HG03135 (cell line): ENCODE results near the gene IL17RD.

Source experiments
- ATAC-seq: cut with Tn5 transposase; IDR thresholded peaks from one replicate; pipeline ENCODE4 v1.9.1; 2021; ENCODE audit warnings: mild to moderate bottlenecking, moderate library complexity; ENCODE audit not compliant: unreplicated experiment

The IL17RD gene

DNA sequence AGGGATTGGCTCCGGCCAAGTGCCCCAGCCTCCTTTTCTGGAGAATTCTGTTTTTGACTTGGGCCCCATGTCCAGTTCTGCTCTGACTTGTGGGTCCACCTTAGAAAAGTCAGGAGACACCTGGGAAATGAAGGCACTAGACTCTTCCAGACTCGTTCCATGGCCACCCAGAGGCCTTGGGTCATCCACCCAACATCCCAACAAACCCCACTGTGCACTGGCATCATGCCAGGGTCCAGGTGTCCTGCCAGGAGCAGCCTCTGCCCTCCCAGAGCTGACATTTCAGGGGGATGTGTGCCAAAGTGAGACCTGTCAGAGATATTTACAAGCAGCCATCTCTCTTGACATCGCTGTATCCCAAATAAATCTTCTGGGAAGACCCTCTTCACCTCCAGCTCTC lies 91.5 kb downstream of the IL17RD start:
- ATAC-seq = no peak

DNA sequence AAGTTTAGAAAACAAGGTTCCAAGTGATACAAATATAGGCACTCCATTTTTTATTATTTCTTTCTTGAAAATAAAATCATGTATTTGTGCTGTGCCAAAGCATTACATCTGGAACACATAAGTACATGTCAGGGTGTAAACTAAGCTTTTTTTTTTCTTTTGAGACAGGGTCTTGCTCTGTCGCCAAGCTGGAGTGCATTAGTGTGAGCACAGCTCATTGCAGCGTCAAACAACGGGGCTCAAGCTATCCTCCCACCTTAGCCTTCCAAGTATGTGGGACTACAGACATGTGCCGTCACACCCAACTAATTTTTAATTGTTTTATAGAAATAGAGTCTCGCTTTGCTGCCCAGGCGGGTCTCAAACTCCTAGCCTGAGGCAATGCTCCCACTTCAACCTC lies 95.7 kb downstream of the IL17RD start:
- ATAC-seq = no peak

DNA sequence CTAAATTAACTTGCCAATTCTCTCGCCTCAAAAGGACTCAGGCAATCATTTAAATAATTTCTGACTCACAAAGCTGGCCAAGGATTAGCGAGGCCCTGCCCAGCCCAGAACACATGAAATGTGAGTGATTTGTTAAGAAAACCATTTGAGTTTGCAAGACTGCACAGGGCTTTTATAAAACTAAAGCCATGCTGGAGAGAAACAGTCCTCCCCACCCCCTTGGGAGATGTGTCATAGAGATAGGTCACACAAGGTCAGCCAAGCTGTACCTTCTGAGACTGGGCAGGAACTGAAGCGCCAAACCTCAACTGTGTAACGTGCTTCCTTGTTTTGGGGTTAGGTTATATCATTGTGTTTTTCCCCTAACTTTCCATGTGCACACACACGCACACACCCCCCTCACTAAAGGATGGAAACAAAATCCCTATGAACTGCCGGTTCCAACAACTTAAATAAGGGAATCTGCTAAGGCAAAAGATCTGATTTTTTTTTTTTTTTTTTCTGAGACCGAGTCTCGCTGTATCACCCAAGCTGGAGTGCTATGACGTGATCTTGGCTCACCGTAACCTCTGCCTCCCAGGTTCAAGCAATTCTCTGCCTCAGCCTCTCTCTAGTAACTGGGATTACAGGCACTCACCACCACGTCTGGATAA lies 96.6 kb downstream of the IL17RD start:
- peak; percentile 97 for ATAC-seq

DNA sequence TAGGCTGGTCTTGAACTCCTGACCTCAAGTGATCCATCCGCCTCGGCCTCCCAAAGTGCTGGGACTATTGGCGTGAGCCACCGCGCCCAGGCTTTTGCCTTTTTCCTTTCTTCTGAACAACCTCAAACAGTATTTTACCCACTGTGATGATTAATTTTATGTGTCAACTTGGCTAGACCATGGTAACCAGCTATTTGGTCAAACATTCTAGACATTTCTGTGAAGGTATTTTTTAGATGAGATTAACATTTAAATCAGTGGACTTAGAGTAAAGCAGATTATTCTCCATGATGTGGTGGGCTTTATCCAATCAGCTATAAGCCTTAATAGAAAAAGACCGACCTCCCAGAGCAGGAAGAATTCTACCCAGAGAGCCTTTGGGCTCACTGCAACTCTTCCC lies 98.7 kb downstream of the IL17RD start:
- no peak for ATAC-seq

DNA sequence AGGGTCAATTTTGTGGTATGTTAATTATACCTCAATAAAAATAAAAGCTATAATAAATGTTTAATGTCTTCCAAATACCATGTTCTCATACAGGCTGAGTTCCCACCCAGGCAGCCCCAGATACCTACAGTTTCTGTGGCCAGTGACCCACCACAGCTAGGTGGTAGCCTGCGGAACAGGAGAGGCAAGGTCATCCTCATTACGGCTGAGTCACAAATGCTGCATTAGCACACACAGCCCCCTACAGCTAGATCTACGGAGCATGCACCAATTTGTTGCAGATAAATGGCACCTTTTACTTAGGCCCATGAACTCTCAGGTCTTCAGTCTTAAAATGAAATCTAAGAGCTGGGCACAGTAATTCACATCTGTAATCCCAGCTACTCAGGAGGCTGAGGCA lies 99.6 kb downstream of the IL17RD start:
- no peak for ATAC-seq

DNA sequence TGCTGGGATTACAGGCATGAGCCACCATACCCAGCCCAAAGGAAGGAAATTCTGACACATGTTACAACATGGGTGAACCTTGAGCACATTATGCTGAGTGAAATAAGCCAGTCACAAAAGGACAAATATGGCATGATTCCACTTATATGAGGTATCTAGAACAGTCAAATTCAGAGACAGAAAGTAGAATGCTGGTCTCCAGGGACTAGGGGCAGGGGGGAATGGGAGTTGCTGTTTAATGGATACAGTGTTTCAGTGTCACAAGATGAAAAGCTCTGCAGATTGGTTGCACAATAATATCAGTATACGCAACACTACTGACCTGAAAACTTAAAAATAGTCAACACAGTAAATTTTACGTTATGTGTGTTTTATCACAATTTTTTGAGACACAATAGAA lies 100.6 kb downstream of the IL17RD start:
- no peak for ATAC-seq

DNA sequence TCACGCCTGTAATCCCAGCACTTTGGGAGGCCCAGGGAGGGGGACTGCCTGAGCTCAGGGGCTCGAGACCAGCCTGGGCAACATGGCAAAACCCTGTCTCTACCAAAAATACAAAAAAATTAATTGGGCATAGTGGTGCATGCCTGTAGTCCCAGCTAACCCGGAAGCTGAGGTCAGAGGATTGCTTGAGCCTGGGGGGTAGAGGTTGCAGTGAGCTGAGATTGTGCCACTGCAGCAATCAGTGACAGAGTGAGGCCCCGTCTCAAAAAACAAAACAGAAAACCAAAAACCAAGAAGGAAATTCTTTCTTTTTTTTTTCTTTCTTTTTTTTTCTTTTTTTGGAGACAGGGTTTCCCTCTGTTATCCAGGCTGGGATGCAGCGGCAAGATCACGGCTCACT lies 101.2 kb downstream of the IL17RD start:
- ATAC-seq = no peak

DNA sequence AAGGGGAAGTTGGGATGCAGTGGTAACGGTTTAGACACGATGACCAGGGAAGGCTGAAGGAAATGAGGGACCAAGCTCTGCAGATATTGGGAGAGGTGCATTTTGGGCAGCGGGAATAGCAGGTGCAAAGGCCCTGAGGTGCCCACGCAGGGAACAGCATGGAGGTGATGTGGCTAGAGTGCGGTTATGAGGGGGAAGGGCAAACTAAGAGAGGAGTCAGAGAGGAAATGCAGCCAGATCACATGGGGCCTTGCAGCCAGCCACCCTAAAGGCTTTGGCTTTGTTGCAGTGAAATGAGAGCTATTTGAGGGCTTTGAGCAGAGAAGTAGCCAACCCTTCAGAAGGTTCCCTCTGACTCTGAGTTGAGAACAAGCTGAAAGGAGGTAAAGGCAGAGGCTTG lies 102.1 kb downstream of the IL17RD start:
- ATAC-seq = no peak

DNA sequence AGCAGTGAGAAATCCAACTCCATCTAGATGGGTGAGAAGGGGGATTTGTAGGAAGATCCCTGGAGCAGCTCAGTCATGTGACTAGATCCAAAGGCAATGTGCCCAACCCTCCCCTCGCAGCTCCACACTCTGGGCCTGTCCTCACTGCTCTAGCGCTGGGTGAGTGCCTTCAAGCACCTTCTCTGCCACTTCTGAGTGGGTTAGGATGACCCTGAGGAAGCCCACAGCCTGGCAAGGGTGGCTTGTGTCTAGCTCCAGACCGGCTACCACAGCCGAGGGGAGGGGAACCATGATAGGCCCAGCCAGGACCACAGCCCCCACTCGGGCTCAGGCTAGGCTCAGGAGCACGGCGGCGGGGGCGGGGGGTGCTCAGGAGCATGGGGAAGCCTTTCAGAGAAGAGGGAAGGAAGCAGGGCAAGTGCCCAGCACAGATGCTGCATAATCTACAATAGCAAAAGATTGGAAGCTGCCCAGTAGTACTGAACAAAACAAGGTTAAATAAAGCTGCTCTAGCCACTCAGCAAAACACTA lies 103.0 kb downstream of the IL17RD start:
- no peak for ATAC-seq

DNA sequence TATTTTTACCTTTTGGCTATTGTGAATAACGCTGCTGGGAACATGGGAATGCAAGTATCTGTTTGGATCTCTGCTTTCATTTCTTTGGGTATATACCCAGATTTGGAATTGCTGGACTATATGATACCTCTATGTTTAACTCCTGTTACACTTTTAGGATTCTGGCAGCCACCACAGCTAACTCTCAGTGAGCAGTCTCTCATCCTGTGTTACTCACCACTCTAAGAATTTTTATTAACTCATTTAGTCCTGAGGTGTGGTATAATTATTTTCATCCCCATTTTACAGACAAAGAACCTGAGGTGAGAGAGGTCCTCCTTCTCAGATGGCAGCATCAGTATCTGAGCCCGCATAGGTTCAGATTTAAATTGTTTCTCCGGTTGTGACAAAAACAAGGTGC lies 103.6 kb downstream of the IL17RD start:
- ATAC-seq = no peak

DNA sequence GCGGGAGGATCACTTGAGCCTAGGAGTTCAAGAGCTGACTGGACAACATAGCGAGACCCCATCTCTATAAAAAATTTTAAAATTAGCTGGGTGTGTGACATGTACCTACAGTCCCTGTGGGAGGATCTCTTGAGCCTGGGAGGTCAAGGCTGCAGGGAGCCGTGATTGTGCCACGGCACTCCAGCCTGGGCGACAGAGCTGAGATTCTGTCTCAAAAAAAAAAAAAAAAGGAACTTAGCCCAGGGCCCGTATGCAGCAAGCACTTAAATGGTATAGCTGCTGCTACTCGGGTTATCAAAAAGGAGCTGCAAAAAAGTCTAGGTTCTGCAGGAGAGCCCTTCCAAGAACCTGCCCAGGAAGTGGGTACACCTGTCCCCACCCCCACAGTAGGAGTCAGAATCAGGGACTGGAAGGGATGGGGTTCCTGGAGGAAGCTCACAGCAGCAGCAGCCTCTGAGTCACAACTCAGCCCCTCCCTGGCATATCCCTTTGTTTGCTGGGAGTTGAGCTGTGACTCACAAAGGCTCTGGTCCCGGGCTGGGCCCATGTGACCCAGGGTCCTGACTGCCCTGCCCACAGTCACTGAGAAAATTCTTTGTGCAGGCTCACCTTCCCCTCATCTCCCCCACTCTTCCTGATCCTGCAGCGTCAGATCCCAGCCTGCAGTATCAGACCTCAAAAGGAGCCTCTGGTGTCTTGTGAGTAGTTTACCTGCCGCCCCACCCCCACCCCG lies 104.9 kb downstream of the IL17RD start, which contains the start of gene SPATA12:
SPATA12 (plus strand) TSS at position 576 of the 733 bp plus-strand sequence. CDS start 13,031 bp downstream, outside the sequence.
- ATAC-seq = no peak

DNA sequence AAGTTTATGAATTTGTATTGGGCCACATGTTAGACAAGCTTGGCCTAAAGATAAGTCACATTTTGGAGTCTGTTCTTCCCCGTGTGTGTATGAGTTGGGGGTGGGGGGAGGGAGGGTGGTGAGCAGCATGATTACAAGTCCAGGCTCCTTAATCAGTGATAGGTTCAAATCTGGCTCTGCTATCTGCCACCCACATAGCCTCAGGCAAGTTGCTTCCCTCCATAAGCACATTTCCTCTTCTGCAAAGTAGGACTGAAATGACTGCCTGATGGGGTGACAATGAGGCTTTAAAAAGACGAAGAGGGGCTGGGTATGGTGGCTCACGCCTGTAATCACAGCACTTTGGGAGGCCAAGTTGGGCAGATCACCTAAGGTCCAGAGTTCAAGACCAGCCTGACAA lies 105.7 kb downstream of the IL17RD start:
- ATAC-seq = no peak

DNA sequence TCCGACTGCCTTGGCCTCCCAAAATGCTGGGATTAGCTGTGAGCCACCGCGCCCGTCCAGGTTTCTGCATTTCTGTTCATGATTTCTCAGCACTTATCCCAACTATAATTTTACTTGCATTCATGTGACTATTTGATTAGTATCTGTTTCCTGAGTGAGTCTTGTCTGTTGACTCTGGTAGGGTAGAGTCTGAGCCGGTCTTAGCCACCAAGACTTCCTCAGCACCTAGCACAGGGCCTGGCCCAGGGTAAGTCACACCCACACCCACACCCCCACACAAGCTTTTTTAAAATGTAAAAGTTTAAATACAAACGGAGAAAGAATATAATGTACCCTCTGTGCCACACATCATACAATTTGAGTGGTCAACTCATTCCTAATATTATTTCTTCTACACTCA lies 107.8 kb downstream of the IL17RD start:
- no peak for ATAC-seq

DNA sequence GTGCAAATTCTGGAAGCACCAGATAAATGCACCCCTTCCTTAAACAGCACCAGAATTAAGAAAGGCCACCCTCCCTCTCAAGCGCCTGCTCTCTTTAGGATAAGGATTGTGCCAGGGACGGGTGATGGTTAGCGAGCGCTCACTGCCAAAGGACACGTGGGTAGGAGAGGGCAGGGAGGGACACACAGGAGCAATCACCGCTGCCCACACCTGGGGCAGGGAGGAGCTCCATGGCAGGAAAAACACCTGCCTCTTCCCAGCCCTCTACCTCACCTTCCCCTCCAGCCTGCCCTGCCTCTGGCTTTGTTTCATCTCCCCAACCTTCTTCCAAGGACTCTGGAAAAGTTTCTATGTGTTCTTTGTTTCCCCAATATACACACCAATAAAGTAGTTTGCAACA lies 112.0 kb downstream of the IL17RD start:
- ATAC-seq = no peak

DNA sequence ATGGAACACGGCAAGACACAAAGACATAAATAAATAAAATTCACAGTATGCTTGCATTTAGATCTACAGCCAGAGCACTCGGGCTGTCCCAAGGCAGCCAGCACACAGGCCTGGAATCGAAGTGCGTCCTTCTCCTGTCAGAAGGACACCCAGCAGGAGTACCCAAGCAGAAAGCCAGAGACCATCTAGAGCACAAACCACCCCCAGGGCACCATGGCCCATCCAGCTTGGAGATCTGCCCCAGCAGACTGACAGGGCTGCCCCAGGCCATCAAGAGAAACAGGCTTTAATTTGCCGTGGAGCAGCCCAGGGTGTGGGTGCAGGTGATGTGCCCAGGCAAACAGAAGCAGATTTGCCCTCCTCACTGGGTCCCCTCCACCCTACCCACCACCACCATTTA lies 112.5 kb downstream of the IL17RD start:
- no peak for ATAC-seq

DNA sequence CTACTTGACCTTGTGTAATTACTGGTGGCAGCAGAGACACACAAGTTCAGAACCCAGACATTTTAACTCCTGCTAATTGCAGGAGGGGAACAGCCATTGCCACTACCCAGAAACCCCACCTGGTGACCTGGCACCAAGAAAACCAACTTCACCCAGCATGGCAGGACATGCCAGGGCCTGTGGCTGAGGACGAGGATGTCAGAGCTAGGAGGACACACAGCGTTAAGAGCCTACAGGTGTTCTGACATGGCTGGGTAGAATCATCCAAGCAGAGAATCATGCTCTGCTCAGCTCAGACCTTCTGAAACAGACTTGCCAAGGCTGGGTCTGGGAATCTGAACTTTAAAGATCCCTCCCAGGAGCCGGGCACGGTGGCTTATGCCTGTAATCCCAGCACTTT lies 116.4 kb downstream of the IL17RD start:
- no peak for ATAC-seq

DNA sequence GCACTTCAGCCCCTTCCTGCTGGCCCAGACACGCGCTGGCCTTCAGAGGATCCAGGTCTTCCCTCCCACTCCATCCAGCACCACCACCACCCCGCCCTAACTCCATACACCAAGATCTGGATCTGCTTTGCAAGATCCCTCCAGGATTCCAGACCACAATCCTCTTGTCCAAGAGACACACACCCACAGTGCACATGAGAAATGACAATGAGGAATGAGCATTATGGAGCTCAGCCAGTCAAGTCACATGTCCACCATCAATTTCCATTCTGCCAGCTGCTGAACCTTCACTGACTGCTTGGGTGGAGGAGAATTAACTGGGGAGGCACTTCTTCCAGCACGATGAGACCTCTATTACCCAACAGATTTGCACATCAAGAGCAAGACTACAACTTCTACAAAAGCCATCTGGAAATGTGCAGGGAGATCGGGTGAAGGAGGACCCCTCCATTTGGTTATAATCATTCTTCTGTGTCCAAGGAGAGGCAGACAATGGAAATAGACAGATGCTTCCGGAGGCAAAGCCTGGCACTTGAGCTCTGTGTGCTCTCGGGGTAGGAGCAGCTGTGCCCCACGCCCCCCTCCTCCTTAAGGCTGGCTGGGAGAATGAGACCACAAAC lies 117.0 kb downstream of the IL17RD start:
- no peak for ATAC-seq

DNA sequence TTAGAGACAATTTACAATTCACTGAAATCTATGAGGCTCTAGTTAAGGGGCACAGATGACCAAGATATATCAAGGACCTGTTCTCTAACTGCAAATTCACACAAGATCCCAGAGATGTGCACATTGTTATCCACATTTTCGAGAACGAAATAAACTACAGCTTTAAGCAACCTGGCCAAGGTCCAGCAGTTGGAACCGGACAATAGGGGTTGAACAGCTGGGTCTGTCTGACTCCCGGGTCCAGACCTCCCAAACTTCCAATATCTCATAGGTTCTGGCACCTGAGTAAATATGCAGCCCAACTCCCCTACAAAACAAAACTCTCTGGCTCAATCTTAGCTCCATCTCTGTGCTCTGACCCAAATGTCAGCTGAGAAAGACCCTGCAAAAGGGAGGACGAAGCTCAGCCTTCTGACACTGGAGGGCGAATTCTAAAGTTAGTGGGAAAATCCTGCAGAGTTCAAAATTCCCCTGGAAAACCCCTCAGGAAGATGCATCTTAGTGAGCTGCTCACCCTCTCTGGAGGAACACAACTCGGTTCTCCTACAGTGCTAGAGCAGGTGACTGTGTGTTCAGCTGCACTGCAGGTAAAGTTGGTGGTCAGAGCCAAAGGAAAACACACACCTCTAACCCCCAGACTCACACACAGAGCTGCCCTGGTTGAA lies 118.9 kb downstream of the IL17RD start:
- ATAC-seq = no peak

DNA sequence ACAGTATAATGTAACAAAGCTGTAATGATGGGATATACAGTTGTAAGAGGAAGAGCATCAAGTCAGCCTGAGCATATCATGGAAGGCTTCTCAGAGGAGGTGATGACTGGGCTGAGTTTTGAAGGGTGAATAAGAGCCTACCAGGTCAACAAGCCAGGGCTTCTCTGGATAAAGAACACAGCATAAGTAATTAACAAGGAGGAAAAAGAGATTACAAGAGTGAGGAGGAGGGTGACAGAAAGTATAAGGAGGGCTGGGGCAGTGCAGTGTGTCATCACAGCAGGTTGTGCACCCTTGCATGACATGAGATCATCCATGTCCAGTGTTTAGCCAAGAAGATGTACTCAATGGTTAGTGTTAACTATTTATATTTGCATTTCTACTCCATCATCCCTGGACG lies 121.6 kb downstream of the IL17RD start:
- no peak for ATAC-seq

DNA sequence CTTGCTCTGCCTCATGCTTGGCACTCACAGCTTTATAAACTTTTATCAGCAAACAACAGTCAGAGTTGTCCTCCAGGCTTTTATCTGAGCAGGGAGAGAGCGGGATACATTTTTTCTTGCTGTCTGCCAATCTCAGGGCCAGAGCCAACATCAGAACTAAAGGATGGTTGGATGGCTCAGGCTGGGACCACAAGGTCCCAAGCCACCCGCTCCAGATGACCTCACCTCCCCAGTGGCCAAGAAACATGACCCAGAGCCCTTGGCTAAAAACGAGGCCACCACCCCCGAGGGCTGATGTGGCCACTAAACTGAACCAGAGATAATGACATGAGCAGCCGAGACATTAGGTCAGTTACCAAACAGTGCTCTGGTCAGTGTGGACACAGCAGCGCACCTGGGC lies 123.5 kb downstream of the IL17RD start:
- no peak for ATAC-seq
